Measurements from ENCODE around the gene TRIM48.
"Not testable (repeated sequence)": the region's sequence is repeated elsewhere in the genome, so short reads cannot be mapped to it uniquely, and the experiment has no call there.

The TRIM48 gene
- 0 to 0.04 reads per million in 2 donors for total RNA-seq

GRCh38 chr11:55261855-55262254 lies at the start of gene TRIM48:
TRIM48 (plus strand) TSS chr11:55262155; CDS start chr11:55262268, 113 bp downstream.
- not testable (repeated sequence) for DNase-seq

GRCh38 chr11:55238316-55238715 lies 23.6 kb upstream of the TRIM48 start:
- not testable (repeated sequence) for DNase-seq

GRCh38 chr11:55263081-55263480 lies 1.1 kb downstream of the TRIM48 start:
- no peak for DNase-seq

Measured in activated gamma-delta T cell (primary cell).